GM19193 (cell line): ENCODE data around the gene PANK1.
A peak's percentile ranks its signal among the peaks of the same experiment; 100 is the strongest.

Experiments used
- POLR2A ChIP-seq: IDR thresholded peaks from 4 replicates; pipeline ENCODE4 v1.6.1; 2011; ENCODE audit not compliant: insufficient read depth, insufficient read length; ENCODE audit errors: extremely low read depth

PANK1 gene

GRCh38 chr10:89643812-89644690 is 991 bp downstream of the PANK1 start:
- peak; percentile 96 for TF ChIP-seq POLR2A

GRCh38 chr10:89643431-89643811 is 1.6 kb downstream of the PANK1 start:
- TF ChIP-seq POLR2A: no peak

- TF ChIP-seq POLR2A: no peak
Measured at GRCh38 chr10:89642193-89642592, 2.8 kb downstream of the PANK1 start.

- TF ChIP-seq POLR2A: no peak
Measured at GRCh38 chr10:89640241-89640640, 4.8 kb downstream of the PANK1 start.

GRCh38 chr10:89639326-89639725 is 5.7 kb downstream of the PANK1 start:
- TF ChIP-seq POLR2A: no peak

GRCh38 chr10:89637113-89637512 is 7.9 kb downstream of the PANK1 start:
- no peak for TF ChIP-seq POLR2A

- TF ChIP-seq POLR2A: no peak
Measured at GRCh38 chr10:89634637-89635036, 10.4 kb downstream of the PANK1 start.

- TF ChIP-seq POLR2A: no peak
Measured at GRCh38 chr10:89633484-89633883, 11.6 kb downstream of the PANK1 start.

- TF ChIP-seq POLR2A: no peak
Measured at GRCh38 chr10:89632824-89633223, 12.2 kb downstream of the PANK1 start.

- TF ChIP-seq POLR2A: no peak
Measured at GRCh38 chr10:89627830-89628229, 17.2 kb downstream of the PANK1 start.

GRCh38 chr10:89625041-89625765 is 19.8 kb downstream of the PANK1 start:
- TF ChIP-seq POLR2A: no peak

GRCh38 chr10:89624020-89624419 is 21.0 kb downstream of the PANK1 start:
- no peak for TF ChIP-seq POLR2A

- no peak for TF ChIP-seq POLR2A
Measured at GRCh38 chr10:89622151-89622550, 22.9 kb downstream of the PANK1 start.

GRCh38 chr10:89621438-89621837 is 23.6 kb downstream of the PANK1 start:
- TF ChIP-seq POLR2A: no peak

GRCh38 chr10:89615824-89616223 is 29.2 kb downstream of the PANK1 start:
- TF ChIP-seq POLR2A: no peak

GRCh38 chr10:89615112-89615511 is 29.9 kb downstream of the PANK1 start:
- no peak for TF ChIP-seq POLR2A
